IPS-20b (cell line): ENCODE data around the gene SLC26A11.
"Not testable (repeated sequence)": the region's sequence is repeated elsewhere in the genome, so short reads cannot be mapped to it uniquely, and the experiment has no call there.

Experiments used
- H3K27ac ChIP-seq: one replicate; pipeline ENCODE4 v1.5.1; 2013; ENCODE audit warnings: low read length
- H3K27me3 ChIP-seq: 2 replicates; pipeline ENCODE4 v1.6.1; 2013; ENCODE audit warnings: mild to moderate bottlenecking, low read length, inconsistent platforms; ENCODE audit not compliant: insufficient read depth
- H3K36me3 ChIP-seq: 2 replicates; pipeline ENCODE4 v1.6.1; 2013; ENCODE audit warnings: low read depth, mild to moderate bottlenecking, inconsistent platforms, low read length, moderate library complexity; ENCODE audit not compliant: insufficient read depth
- H3K4me1 ChIP-seq: 2 replicates; pipeline ENCODE4 v1.6.1; 2013; ENCODE audit warnings: mild to moderate bottlenecking, control low read depth, inconsistent platforms, low read length, moderate library complexity; ENCODE audit not compliant: insufficient read depth
- H3K4me3 ChIP-seq: 2 replicates; pipeline ENCODE4 v1.5.1; 2013; ENCODE audit warnings: mild to moderate bottlenecking, low read length, inconsistent platforms
- H3K9ac ChIP-seq: 2 replicates; pipeline ENCODE4 v1.6.1; 2013; ENCODE audit warnings: low read depth, mild to moderate bottlenecking, inconsistent platforms, low read length, moderate library complexity
- H3K9me3 ChIP-seq: 2 replicates; pipeline ENCODE4 v1.6.1; 2013; ENCODE audit warnings: mild to moderate bottlenecking, low read depth, low read length, inconsistent platforms; ENCODE audit not compliant: insufficient read depth

The SLC26A11 gene

GRCh38 chr17:80233202-80233601 is 13.0 kb downstream of the SLC26A11 start:
- H3K4me3 ChIP-seq: no peak overlapping the region
- peaks cover 26% of the 10 kb centered on the region for H3K36me3 ChIP-seq
- no peak overlapping the region for H3K9ac ChIP-seq
- no peaks in the 10 kb centered on the region for H3K4me1 ChIP-seq
- H3K27me3 ChIP-seq: no peaks in the 10 kb centered on the region
- peaks cover 15% of the 10 kb centered on the region; the same call in 1 of the 2 replicates for H3K9me3 ChIP-seq
- H3K27ac ChIP-seq: no peak overlapping the region

GRCh38 chr17:80236911-80237310 is 16.7 kb downstream of the SLC26A11 start:
- Histone ChIP-seq H3K4me3 (no peak overlapping the region), H3K27me3 (no peaks in the 10 kb centered on the region), H3K9me3 (peaks cover 9% of the 10 kb centered on the region; the same call in 1 of the 2 replicates), H3K27ac (no peak overlapping the region), H3K9ac (no peak overlapping the region), H3K4me1 (no peaks in the 10 kb centered on the region), H3K36me3 (peaks cover 30% of the 10 kb centered on the region)

- Histone ChIP-seq H3K4me3 (no peak overlapping the region), H3K27ac (no peak overlapping the region), H3K9ac (no peak overlapping the region), H3K4me1 (no peaks in the 10 kb centered on the region), H3K27me3 (no peaks in the 10 kb centered on the region), H3K9me3 (peaks cover 5% of the 10 kb centered on the region; the same call in 1 of the 2 replicates), H3K36me3 (peaks cover 26% of the 10 kb centered on the region)
Observed at GRCh38 chr17:80237386-80237785, 17.2 kb downstream of the SLC26A11 start.

GRCh38 chr17:80242505-80242904 is 22.3 kb downstream of the SLC26A11 start:
- Histone ChIP-seq H3K9me3 (no peaks in the 10 kb centered on the region), H3K27ac (no peak overlapping the region), H3K4me3 (no peak overlapping the region), H3K27me3 (no peaks in the 10 kb centered on the region), H3K4me1 (no peaks in the 10 kb centered on the region), H3K36me3 (peaks cover 15% of the 10 kb centered on the region), H3K9ac (no peak overlapping the region)

GRCh38 chr17:80243526-80244433 is 23.6 kb downstream of the SLC26A11 start:
- Histone ChIP-seq H3K36me3 (peaks cover 11% of the 10 kb centered on the region), H3K27ac (no peak overlapping the region), H3K4me1 (no peaks in the 10 kb centered on the region), H3K27me3 (no peaks in the 10 kb centered on the region), H3K9ac (no peak overlapping the region), H3K9me3 (no peaks in the 10 kb centered on the region), H3K4me3 (no peak overlapping the region)

- H3K4me1 ChIP-seq, H3K9ac ChIP-seq, H3K4me3 ChIP-seq, H3K27ac ChIP-seq, H3K9me3 ChIP-seq, H3K27me3 ChIP-seq: not testable (repeated sequence)
- peaks cover 11% of the 10 kb centered on the region for H3K36me3 ChIP-seq
Observed at GRCh38 chr17:80244448-80244847, 24.2 kb downstream of the SLC26A11 start.

GRCh38 chr17:80244871-80245509 is 24.8 kb downstream of the SLC26A11 start:
- Histone ChIP-seq H3K4me1 (no peaks in the 10 kb centered on the region), H3K27ac (no peak overlapping the region), H3K9ac (no peak overlapping the region), H3K36me3 (peaks cover 11% of the 10 kb centered on the region), H3K4me3 (no peak overlapping the region), H3K9me3 (no peaks in the 10 kb centered on the region), H3K27me3 (no peaks in the 10 kb centered on the region)

- no peak overlapping the region for H3K27ac ChIP-seq
- no peak overlapping the region for H3K4me3 ChIP-seq
- H3K27me3 ChIP-seq: no peaks in the 10 kb centered on the region
- peaks cover 11% of the 10 kb centered on the region for H3K36me3 ChIP-seq
- H3K4me1 ChIP-seq: no peaks in the 10 kb centered on the region
- no peaks in the 10 kb centered on the region for H3K9me3 ChIP-seq
- no peak overlapping the region for H3K9ac ChIP-seq
Observed at GRCh38 chr17:80245566-80246265, 25.5 kb downstream of the SLC26A11 start.

GRCh38 chr17:80246266-80246681 is 26.0 kb downstream of the SLC26A11 start:
- H3K36me3 ChIP-seq: peaks cover 6% of the 10 kb centered on the region; the same call in 1 of the 2 replicates
- no peak overlapping the region for H3K9ac ChIP-seq
- H3K27me3 ChIP-seq: no peaks in the 10 kb centered on the region
- H3K4me3 ChIP-seq: no peak overlapping the region
- H3K9me3 ChIP-seq: no peaks in the 10 kb centered on the region
- no peak overlapping the region for H3K27ac ChIP-seq
- no peaks in the 10 kb centered on the region for H3K4me1 ChIP-seq

GRCh38 chr17:80246726-80247125 is 26.5 kb downstream of the SLC26A11 start:
- H3K4me3 ChIP-seq: no peak overlapping the region
- no peak overlapping the region for H3K27ac ChIP-seq
- peaks cover 2% of the 10 kb centered on the region; the same call in 1 of the 2 replicates for H3K36me3 ChIP-seq
- no peaks in the 10 kb centered on the region for H3K4me1 ChIP-seq
- H3K9ac ChIP-seq: no peak overlapping the region
- H3K9me3 ChIP-seq: no peaks in the 10 kb centered on the region
- no peaks in the 10 kb centered on the region for H3K27me3 ChIP-seq

- no peak overlapping the region for H3K9ac ChIP-seq
- H3K36me3 ChIP-seq: peaks cover 9% of the 10 kb centered on the region; the same call in 1 of the 2 replicates
- H3K4me3 ChIP-seq: no peak overlapping the region
- no peaks in the 10 kb centered on the region for H3K4me1 ChIP-seq
- no peaks in the 10 kb centered on the region for H3K9me3 ChIP-seq
- no peak overlapping the region for H3K27ac ChIP-seq
- no peaks in the 10 kb centered on the region for H3K27me3 ChIP-seq
Observed at GRCh38 chr17:80247561-80247960, 27.3 kb downstream of the SLC26A11 start.
